ENCODE data around the gene CAPZB.

Gene CAPZB

GRCh38 chr1:19377812-19378718 lies 107.3 kb downstream of the CAPZB start:
- Histone ChIP-seq H2AFZ (ENCODE audit: low read depth, low read length) (no peak overlapping the region), H3K9me3 (ENCODE audit: low read length) (peaks cover 7% of the 10 kb centered on the region), H3K27me3 (ENCODE audit: insufficient read depth, low read length) (no peaks in the 10 kb centered on the region), H3K4me3 (ENCODE audit: low read length) (no peak overlapping the region), H3K36me3 (ENCODE audit: insufficient read depth, low read length) (peaks cover 67% of the 10 kb centered on the region), H3K4me1 (ENCODE audit: insufficient read depth, low read length) (no peaks in the 10 kb centered on the region)

- no peaks in the 10 kb centered on the region for H3K27me3 ChIP-seq (ENCODE audit: insufficient read depth, low read length)
- no peak overlapping the region for H3K4me3 ChIP-seq (ENCODE audit: low read length)
- H3K36me3 ChIP-seq (ENCODE audit: insufficient read depth, low read length) = peaks cover 65% of the 10 kb centered on the region
- H3K9me3 ChIP-seq (ENCODE audit: low read length) = peaks cover 7% of the 10 kb centered on the region
- H3K4me1 ChIP-seq (ENCODE audit: insufficient read depth, low read length) = no peaks in the 10 kb centered on the region
- no peak overlapping the region for H2AFZ ChIP-seq (ENCODE audit: low read depth, low read length)
These were observed 108.6 kb downstream of the CAPZB start for GRCh38 chr1:19376428-19377372.

GRCh38 chr1:19375631-19376400 lies 109.5 kb downstream of the CAPZB start:
- H3K9me3 ChIP-seq (ENCODE audit: low read length) = peaks cover 7% of the 10 kb centered on the region
- no peaks in the 10 kb centered on the region for H3K4me1 ChIP-seq (ENCODE audit: insufficient read depth, low read length)
- peaks cover 69% of the 10 kb centered on the region for H3K36me3 ChIP-seq (ENCODE audit: insufficient read depth, low read length)
- H2AFZ ChIP-seq (ENCODE audit: low read depth, low read length) = no peak overlapping the region
- no peaks in the 10 kb centered on the region for H3K27me3 ChIP-seq (ENCODE audit: insufficient read depth, low read length)
- H3K4me3 ChIP-seq (ENCODE audit: low read length) = no peak overlapping the region

- Histone ChIP-seq H3K9me3 (ENCODE audit: low read length) (peaks cover 7% of the 10 kb centered on the region), H3K4me1 (ENCODE audit: insufficient read depth, low read length) (no peaks in the 10 kb centered on the region), H3K36me3 (ENCODE audit: insufficient read depth, low read length) (peaks cover 62% of the 10 kb centered on the region)
These were observed 110.4 kb downstream of the CAPZB start for GRCh38 chr1:19374926-19375325.

GRCh38 chr1:19374083-19374801 lies 111.1 kb downstream of the CAPZB start:
- no peaks in the 10 kb centered on the region for H3K4me1 ChIP-seq (ENCODE audit: insufficient read depth, low read length)
- H3K36me3 ChIP-seq (ENCODE audit: insufficient read depth, low read length) = peaks cover 55% of the 10 kb centered on the region
- H3K9me3 ChIP-seq (ENCODE audit: low read length) = peaks cover 7% of the 10 kb centered on the region
- no peak overlapping the region for H3K4me3 ChIP-seq (ENCODE audit: low read length)
- H3K27me3 ChIP-seq (ENCODE audit: insufficient read depth, low read length) = no peaks in the 10 kb centered on the region
- H2AFZ ChIP-seq (ENCODE audit: low read depth, low read length) = no peak overlapping the region

More at GRCh38 chr1:19374926-19375325, 110.4 kb downstream of the CAPZB start:
- Histone ChIP-seq H3K4me3 (ENCODE audit: low read length) (no peak overlapping the region), H2AFZ (ENCODE audit: low read depth, low read length) (no peak overlapping the region), H3K27me3 (ENCODE audit: insufficient read depth, low read length) (no peaks in the 10 kb centered on the region)

- no peak overlapping the region for H2AFZ ChIP-seq (ENCODE audit: low read depth, low read length)
- H3K4me3 ChIP-seq (ENCODE audit: low read length) = no peak overlapping the region
- H3K36me3 ChIP-seq (ENCODE audit: insufficient read depth, low read length) = peaks cover 51% of the 10 kb centered on the region
These were observed 111.9 kb downstream of the CAPZB start for GRCh38 chr1:19373211-19374082.

GRCh38 chr1:19372602-19373001 lies 112.7 kb downstream of the CAPZB start:
- Histone ChIP-seq H2AFZ (ENCODE audit: low read depth, low read length) (no peak overlapping the region), H3K4me3 (ENCODE audit: low read length) (no peak overlapping the region)

More at GRCh38 chr1:19373211-19374082, 111.9 kb downstream of the CAPZB start:
- H3K9me3 ChIP-seq (ENCODE audit: low read length) = peaks cover 5% of the 10 kb centered on the region
- H3K27me3 ChIP-seq (ENCODE audit: insufficient read depth, low read length) = no peaks in the 10 kb centered on the region
- no peaks in the 10 kb centered on the region for H3K4me1 ChIP-seq (ENCODE audit: insufficient read depth, low read length)

GRCh38 chr1:19372136-19372514 lies 113.2 kb downstream of the CAPZB start:
- H2AFZ ChIP-seq (ENCODE audit: low read depth, low read length) = no peak overlapping the region
- no peaks in the 10 kb centered on the region for H3K27me3 ChIP-seq (ENCODE audit: insufficient read depth, low read length)
- no peaks in the 10 kb centered on the region for H3K9me3 ChIP-seq (ENCODE audit: low read length)
- peaks cover 40% of the 10 kb centered on the region for H3K36me3 ChIP-seq (ENCODE audit: insufficient read depth, low read length)
- no peak overlapping the region for H3K4me3 ChIP-seq (ENCODE audit: low read length)
- H3K4me1 ChIP-seq (ENCODE audit: insufficient read depth, low read length) = no peaks in the 10 kb centered on the region

More at GRCh38 chr1:19372602-19373001, 112.7 kb downstream of the CAPZB start:
- no peaks in the 10 kb centered on the region for H3K27me3 ChIP-seq (ENCODE audit: insufficient read depth, low read length)
- H3K4me1 ChIP-seq (ENCODE audit: insufficient read depth, low read length) = no peaks in the 10 kb centered on the region
- no peaks in the 10 kb centered on the region for H3K9me3 ChIP-seq (ENCODE audit: low read length)
- peaks cover 42% of the 10 kb centered on the region for H3K36me3 ChIP-seq (ENCODE audit: insufficient read depth, low read length)

GRCh38 chr1:19371226-19372135 lies 113.9 kb downstream of the CAPZB start:
- Histone ChIP-seq H3K27me3 (ENCODE audit: insufficient read depth, low read length) (no peaks in the 10 kb centered on the region), H3K36me3 (ENCODE audit: insufficient read depth, low read length) (peaks cover 35% of the 10 kb centered on the region), H2AFZ (ENCODE audit: low read depth, low read length) (no peak overlapping the region), H3K4me1 (ENCODE audit: insufficient read depth, low read length) (no peaks in the 10 kb centered on the region), H3K9me3 (ENCODE audit: low read length) (no peaks in the 10 kb centered on the region), H3K4me3 (ENCODE audit: low read length) (no peak overlapping the region)

- Histone ChIP-seq H2AFZ (ENCODE audit: low read depth, low read length) (no peak overlapping the region), H3K36me3 (ENCODE audit: insufficient read depth, low read length) (peaks cover 26% of the 10 kb centered on the region), H3K4me1 (ENCODE audit: insufficient read depth, low read length) (no peaks in the 10 kb centered on the region), H3K27me3 (ENCODE audit: insufficient read depth, low read length) (no peaks in the 10 kb centered on the region), H3K4me3 (ENCODE audit: low read length) (no peak overlapping the region), H3K9me3 (ENCODE audit: low read length) (no peaks in the 10 kb centered on the region)
These were observed 114.7 kb downstream of the CAPZB start for GRCh38 chr1:19370453-19371170.

All from neuron (in vitro differentiated cells).